ENCODE measurements around the gene NTN1.
"Not testable (repeated sequence)": the region's sequence is repeated elsewhere in the genome, so short reads cannot be mapped to it uniquely, and the experiment has no call there.

DNA sequence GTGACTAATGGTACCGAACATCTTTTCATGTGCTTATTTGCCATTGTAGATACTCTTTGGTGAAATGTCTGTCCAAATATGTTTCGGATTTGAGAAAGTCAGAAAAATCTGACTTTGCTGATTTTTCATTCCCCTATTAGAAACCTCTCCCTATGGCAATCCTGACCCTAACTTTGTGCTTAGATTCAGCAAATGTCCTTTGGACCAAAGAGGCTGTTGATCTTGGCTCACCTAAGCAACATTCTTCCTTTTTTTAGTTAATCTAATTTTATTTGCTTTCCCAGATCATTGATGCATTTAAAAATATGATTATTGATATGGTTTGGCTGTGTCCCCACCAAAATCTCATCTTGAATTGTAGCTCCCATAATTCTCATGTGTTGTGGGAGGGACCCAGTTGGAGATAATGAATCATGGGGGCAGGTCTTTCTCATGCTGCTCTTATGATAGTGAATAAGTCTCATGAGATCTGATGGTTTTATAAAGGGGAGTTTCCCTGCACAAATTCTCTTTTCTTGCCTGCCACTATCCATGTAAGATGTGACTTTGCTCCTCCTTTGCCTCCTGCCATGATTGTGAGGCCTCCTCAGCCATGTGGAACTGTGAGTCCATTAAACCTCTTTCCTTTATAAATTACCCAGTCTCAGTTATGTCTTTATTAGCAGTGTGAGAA, 32.9 kb upstream of the NTN1 start:
- TF ChIP-seq ZNF473 (tag by site-specific recombination; IDR thresholded peaks at IDR 0.05); ZNF549 (tag by site-specific recombination; IDR thresholded peaks at IDR 0.05); ZNF707 (tag by site-specific recombination; IDR thresholded peaks at IDR 0.05); MEIS1 (CRISPR knock-in tag; IDR thresholded peaks at IDR 0.05; ENCODE audit: borderline replicate concordance): not testable (repeated sequence)
- TF ChIP-seq, protein P1, sequence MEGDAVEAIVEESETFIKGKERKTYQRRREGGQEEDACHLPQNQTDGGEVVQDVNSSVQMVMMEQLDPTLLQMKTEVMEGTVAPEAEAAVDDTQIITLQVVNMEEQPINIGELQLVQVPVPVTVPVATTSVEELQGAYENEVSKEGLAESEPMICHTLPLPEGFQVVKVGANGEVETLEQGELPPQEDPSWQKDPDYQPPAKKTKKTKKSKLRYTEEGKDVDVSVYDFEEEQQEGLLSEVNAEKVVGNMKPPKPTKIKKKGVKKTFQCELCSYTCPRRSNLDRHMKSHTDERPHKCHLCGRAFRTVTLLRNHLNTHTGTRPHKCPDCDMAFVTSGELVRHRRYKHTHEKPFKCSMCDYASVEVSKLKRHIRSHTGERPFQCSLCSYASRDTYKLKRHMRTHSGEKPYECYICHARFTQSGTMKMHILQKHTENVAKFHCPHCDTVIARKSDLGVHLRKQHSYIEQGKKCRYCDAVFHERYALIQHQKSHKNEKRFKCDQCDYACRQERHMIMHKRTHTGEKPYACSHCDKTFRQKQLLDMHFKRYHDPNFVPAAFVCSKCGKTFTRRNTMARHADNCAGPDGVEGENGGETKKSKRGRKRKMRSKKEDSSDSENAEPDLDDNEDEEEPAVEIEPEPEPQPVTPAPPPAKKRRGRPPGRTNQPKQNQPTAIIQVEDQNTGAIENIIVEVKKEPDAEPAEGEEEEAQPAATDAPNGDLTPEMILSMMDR (tag by site-specific recombination; IDR thresholded peaks at IDR 0.05), result not testable (repeated sequence)
- TF ChIP-seq, protein P2, sequence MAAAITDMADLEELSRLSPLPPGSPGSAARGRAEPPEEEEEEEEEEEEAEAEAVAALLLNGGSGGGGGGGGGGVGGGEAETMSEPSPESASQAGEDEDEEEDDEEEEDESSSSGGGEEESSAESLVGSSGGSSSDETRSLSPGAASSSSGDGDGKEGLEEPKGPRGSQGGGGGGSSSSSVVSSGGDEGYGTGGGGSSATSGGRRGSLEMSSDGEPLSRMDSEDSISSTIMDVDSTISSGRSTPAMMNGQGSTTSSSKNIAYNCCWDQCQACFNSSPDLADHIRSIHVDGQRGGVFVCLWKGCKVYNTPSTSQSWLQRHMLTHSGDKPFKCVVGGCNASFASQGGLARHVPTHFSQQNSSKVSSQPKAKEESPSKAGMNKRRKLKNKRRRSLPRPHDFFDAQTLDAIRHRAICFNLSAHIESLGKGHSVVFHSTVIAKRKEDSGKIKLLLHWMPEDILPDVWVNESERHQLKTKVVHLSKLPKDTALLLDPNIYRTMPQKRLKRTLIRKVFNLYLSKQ (tag by site-specific recombination; IDR thresholded peaks at IDR 0.05; ENCODE audit: borderline replicate concordance), result not testable (repeated sequence)
- TF ChIP-seq, protein P3, sequence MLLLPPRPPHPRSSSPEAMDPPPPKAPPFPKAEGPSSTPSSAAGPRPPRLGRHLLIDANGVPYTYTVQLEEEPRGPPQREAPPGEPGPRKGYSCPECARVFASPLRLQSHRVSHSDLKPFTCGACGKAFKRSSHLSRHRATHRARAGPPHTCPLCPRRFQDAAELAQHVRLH (tag by site-specific recombination; IDR thresholded peaks at IDR 0.05), result not testable (repeated sequence)
- TF ChIP-seq, protein P4, sequence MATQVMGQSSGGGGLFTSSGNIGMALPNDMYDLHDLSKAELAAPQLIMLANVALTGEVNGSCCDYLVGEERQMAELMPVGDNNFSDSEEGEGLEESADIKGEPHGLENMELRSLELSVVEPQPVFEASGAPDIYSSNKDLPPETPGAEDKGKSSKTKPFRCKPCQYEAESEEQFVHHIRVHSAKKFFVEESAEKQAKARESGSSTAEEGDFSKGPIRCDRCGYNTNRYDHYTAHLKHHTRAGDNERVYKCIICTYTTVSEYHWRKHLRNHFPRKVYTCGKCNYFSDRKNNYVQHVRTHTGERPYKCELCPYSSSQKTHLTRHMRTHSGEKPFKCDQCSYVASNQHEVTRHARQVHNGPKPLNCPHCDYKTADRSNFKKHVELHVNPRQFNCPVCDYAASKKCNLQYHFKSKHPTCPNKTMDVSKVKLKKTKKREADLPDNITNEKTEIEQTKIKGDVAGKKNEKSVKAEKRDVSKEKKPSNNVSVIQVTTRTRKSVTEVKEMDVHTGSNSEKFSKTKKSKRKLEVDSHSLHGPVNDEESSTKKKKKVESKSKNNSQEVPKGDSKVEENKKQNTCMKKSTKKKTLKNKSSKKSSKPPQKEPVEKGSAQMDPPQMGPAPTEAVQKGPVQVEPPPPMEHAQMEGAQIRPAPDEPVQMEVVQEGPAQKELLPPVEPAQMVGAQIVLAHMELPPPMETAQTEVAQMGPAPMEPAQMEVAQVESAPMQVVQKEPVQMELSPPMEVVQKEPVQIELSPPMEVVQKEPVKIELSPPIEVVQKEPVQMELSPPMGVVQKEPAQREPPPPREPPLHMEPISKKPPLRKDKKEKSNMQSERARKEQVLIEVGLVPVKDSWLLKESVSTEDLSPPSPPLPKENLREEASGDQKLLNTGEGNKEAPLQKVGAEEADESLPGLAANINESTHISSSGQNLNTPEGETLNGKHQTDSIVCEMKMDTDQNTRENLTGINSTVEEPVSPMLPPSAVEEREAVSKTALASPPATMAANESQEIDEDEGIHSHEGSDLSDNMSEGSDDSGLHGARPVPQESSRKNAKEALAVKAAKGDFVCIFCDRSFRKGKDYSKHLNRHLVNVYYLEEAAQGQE (tag by site-specific recombination; IDR thresholded peaks at IDR 0.05), result not testable (repeated sequence)

Measured in HEK293 (cell line).